ENCODE results near the gene CEP112.

The CEP112 gene

DNA sequence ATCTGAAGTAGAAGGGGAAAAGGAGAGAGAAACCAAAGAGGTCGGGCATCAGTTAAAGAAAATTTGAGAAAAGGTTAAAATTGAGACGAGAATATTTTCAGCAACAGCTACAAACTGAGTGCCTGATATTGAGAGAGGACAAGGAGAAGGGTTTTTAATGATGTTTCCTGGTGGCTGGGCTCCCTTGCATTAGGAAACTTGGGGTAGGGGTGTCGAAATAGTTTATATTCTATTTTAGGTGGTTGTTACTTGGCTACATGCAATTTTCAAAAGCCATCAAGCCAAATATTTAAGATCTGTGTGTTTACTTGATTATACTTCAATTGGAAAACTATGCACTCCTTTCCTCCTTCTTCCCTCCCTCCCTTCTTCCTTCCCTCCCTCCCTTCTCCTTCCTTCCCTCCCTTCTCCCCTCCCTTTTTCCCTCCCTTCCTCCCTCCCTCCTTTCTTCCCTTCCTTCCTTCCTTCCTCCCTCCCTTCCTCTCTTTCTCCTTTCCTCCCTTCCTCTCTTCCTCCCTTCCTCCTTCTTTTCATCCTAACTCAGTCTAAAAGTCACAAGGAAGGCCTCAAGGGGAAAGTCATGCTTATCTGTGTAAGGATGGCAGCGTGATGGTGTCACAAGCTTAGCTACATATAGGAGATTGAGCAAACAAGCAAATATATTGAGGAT is 39.1 kb upstream of the CEP112 start:
- DNase-seq (ENCODE audit: low read depth): no peak
- TF ChIP-seq, protein P1, sequence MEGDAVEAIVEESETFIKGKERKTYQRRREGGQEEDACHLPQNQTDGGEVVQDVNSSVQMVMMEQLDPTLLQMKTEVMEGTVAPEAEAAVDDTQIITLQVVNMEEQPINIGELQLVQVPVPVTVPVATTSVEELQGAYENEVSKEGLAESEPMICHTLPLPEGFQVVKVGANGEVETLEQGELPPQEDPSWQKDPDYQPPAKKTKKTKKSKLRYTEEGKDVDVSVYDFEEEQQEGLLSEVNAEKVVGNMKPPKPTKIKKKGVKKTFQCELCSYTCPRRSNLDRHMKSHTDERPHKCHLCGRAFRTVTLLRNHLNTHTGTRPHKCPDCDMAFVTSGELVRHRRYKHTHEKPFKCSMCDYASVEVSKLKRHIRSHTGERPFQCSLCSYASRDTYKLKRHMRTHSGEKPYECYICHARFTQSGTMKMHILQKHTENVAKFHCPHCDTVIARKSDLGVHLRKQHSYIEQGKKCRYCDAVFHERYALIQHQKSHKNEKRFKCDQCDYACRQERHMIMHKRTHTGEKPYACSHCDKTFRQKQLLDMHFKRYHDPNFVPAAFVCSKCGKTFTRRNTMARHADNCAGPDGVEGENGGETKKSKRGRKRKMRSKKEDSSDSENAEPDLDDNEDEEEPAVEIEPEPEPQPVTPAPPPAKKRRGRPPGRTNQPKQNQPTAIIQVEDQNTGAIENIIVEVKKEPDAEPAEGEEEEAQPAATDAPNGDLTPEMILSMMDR (conservative IDR thresholded peaks at IDR 0.05; ENCODE audit: low read depth, low read length): no peak
- H3K4me3 ChIP-seq (ENCODE audit: low read length): no peak overlapping the region

DNA sequence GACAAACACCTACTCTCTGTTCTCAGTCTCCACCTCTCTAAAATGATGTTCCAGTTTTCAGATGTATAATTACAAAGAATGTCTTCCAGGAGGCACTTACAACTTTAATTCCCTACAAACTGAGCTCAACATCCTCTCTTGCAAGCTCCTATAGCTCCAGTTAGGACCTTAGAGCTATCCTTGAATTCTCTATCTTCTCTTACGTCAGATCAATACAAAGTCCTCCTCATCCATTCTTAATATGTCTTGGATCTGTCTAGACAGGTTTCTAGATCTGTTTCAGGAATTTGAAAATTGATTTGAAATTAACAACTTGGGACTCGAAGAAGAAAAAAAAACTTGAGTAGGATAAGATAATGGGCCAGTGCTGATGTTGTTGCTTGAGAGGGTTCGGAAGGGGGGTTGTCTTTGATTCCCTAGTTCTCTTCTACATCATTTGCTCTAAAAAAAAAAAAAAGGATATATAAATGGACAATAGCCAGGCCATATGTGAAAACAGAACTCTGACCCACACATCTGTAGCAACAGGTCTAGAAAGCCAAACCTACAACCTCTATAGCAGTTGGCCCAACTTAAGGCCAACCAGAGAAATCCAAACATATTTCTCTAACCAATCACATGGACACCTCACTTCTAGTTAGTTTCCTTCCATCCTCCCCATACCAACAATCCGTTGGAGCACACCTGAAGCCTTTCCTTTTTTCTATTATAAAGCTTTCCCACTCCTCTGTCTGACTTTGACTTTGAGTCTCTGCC is 38.0 kb upstream of the CEP112 start:
- DNase-seq (ENCODE audit: low read depth): no peak
- H3K4me3 ChIP-seq (ENCODE audit: low read length): no peak overlapping the region
- TF ChIP-seq, protein P1 (conservative IDR thresholded peaks at IDR 0.05; ENCODE audit: low read depth, low read length): no peak

DNA sequence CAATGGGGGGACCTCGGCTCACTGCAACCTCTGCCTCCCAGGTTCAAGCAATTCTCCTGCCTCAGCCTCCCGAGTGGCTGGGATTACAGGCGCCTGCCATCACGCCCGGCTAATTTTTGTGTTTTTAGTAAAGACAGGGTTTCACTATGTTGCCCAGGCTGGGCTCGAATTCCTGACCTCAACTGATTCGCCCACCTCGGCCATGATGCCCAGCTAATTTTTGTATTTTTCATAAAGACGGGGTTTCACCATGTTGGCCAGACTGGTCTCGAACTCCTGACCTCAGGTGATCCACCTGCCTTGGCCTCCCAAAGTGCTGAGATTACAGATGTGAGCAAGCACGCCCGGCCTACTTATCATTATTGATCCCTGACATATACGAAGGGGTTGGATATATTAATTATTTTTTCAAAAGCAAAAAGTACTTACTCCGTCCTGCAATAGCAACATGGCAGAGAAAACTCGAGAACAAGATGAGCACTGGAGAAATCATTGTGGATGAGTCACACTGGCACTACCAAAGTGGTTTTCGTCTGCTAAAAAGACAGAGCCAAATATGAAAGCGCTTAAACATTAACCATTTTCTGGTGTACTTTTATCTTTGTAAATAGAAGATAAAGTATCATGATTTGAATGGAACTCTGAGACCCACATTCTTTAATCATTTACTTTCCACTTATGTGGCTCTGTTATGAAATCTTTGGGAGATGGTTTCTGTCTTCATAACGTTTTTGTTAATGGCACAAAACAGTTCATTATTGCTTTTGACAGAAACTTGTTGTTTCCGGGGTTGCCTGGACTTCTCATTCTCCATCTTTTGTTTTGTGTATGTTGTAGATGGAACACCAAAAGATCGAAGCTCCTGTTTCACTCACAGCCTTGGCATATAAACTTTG is 37.2 kb upstream of the CEP112 start, which contains the start of gene APOH:
Gene APOH, minus strand, starts transcription at position 529 of the 896 bp plus-strand sequence. Its CDS starts 36 bp downstream, at position 493.
- TF ChIP-seq, protein P1 (conservative IDR thresholded peaks at IDR 0.05; ENCODE audit: low read depth, low read length): no peak
- no peak for DNase-seq (ENCODE audit: low read depth)
- no peak within 1 kb of the TSS for H3K4me3 ChIP-seq (ENCODE audit: low read length)

DNA sequence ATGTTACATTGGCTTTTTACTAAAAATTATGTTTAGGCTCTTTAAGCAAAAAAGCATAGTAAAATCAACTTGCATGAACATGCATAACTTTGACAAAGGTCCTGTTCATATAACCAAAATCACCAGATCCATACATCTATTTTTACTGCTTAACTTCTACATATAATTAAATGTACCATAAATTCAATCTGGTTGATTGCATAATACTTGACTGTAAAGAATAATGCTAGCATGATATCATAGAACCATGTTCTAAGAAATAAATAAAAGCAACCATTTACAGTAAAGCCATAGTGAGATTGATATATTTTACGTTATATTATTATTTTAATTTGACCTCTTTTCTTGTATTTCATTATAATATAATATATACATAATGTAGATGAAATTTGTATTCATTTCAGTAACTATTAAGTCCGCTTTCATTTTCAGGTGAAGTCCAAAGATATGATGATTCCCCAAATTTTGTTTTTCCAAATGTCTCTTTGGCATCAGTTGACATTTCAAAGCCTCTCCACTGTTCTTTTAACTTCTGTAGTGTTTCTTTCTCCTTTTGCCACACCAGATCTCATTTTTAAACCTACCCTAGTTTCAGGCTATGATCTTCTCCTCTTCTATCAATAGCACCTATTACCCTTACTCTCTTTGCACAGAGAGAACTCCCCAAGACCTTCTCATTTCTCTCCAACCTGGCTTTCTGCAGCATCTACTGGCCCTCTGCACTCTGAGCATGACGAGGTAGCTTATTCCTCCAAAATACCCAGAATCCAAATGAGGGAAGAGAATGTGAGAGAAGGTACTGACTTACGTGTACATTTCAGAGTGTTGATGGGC is 35.5 kb upstream of the CEP112 start:
- TF ChIP-seq, protein P1 (conservative IDR thresholded peaks at IDR 0.05; ENCODE audit: low read depth, low read length): no peak
- H3K4me3 ChIP-seq (ENCODE audit: low read length): no peak overlapping the region
- no peak for DNase-seq (ENCODE audit: low read depth)

DNA sequence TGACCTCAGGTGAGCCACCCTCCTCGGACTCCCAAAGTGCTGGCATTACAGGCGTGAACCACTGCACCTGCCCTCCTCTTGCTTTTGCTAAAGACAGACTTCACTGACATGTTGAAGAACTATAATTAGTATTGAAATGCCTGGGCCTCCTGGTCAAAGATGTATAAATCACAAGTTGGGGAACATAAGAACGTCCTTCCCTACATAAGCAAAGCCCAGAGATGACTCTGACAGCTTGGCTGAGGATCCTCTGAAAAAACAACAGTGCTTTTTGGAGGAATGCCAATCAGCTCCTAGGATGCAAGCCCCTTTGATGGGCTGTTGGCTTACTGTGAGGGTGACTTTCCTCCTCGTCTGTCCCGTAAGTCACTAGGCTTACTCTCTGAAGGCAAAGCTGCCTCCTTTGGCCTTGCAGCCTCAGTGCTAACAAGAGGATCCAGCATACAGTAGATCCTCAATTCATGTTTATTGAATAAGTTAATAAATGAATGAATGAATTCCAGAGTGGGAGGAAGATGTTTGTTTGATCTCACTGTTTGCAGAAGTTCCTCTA is 30.9 kb upstream of the CEP112 start:
- H3K4me3 ChIP-seq (ENCODE audit: low read length): no peak overlapping the region

More for the DNA sequence above, 30.9 kb upstream of the CEP112 start:
- no peak for DNase-seq (ENCODE audit: low read depth)
- TF ChIP-seq, protein P1 (conservative IDR thresholded peaks at IDR 0.05; ENCODE audit: low read depth, low read length): no peak

Measured in retinal pigment epithelial cell (primary cell).